ENCODE data around the gene PMAIP1.

DNA sequence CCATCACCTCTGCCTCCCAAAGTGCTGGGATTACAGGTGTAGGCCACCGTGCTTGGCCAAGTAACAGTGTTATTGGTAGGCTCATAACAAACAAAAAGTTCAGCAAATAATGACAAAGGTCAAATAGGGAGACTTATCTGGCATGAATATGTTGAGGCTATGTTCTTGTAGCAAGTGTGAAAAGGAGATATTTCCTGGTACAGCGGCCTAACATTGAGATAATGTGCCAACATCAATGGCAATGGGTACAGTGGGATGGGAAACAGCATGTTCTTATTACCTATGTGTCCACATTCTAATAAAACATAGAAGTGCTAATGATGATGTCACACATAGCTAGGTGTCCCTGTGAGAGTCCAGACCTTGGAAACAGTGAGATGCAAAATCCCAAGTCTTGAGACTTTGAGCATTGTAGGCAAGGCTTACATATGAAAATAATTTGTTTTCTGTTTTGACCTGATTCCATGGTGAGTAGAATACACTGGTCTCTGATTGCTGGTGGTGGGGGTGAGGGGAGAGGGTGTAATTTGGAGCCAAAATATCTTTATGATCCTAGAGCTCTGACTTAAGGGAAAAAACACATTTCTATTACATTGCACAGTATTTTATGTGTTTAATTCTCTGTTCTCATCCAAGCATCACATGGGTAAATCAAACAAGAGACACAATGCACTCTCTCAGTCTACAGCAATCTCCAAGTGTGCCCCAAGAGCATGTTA is 33.1 kb upstream of the PMAIP1 start:
- TF ChIP-seq POLR2A (IDR thresholded peaks at IDR 0.05) = no peak
- TF ChIP-seq, protein P1, sequence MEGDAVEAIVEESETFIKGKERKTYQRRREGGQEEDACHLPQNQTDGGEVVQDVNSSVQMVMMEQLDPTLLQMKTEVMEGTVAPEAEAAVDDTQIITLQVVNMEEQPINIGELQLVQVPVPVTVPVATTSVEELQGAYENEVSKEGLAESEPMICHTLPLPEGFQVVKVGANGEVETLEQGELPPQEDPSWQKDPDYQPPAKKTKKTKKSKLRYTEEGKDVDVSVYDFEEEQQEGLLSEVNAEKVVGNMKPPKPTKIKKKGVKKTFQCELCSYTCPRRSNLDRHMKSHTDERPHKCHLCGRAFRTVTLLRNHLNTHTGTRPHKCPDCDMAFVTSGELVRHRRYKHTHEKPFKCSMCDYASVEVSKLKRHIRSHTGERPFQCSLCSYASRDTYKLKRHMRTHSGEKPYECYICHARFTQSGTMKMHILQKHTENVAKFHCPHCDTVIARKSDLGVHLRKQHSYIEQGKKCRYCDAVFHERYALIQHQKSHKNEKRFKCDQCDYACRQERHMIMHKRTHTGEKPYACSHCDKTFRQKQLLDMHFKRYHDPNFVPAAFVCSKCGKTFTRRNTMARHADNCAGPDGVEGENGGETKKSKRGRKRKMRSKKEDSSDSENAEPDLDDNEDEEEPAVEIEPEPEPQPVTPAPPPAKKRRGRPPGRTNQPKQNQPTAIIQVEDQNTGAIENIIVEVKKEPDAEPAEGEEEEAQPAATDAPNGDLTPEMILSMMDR (IDR thresholded peaks at IDR 0.05) = no peak
